GM19438 (cell line): Measurements from ENCODE around the gene CTNNA1.
"Not testable (repeated sequence)": the region's sequence is repeated elsewhere in the genome, so short reads cannot be mapped to it uniquely, and the experiment has no call there.

Source experiments
- ATAC-seq: cut with Tn5 transposase; IDR thresholded peaks from one replicate; pipeline ENCODE4 v1.9.1; 2021; ENCODE audit warnings: low read depth; ENCODE audit not compliant: unreplicated experiment

Gene CTNNA1

GRCh38 chr5:138921362-138921761 lies 168.1 kb downstream of the CTNNA1 start:
- ATAC-seq = not testable (repeated sequence)

- no peak for ATAC-seq
These were observed 169.3 kb downstream of the CTNNA1 start for GRCh38 chr5:138922494-138922893.

DNA sequence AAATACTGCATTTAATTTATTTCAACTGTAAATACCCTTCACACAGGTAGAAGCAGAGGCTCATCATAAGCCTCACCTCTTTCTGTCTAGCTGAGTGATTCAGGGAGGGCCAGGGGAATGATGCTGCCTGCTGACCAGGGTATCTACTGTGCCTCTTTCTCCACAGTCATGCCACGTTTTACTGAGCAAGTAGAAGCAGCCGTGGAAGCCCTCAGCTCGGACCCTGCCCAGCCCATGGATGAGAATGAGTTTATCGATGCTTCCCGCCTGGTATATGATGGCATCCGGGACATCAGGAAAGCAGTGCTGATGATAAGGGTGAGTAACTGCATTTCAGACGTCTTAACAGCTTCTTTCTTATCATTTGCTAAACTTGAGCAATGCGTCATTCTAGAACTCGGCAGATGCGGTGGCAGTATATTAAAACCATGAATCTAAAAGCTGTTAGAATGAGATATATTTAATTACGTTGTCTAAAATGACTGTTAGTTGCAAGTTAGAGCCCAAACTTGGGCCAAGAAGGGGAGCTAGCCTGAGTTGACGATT lies 171.9 kb downstream of the CTNNA1 start:
- no peak for ATAC-seq

- no peak for ATAC-seq
These were observed 173.0 kb downstream of the CTNNA1 start for GRCh38 chr5:138926257-138926656.

DNA sequence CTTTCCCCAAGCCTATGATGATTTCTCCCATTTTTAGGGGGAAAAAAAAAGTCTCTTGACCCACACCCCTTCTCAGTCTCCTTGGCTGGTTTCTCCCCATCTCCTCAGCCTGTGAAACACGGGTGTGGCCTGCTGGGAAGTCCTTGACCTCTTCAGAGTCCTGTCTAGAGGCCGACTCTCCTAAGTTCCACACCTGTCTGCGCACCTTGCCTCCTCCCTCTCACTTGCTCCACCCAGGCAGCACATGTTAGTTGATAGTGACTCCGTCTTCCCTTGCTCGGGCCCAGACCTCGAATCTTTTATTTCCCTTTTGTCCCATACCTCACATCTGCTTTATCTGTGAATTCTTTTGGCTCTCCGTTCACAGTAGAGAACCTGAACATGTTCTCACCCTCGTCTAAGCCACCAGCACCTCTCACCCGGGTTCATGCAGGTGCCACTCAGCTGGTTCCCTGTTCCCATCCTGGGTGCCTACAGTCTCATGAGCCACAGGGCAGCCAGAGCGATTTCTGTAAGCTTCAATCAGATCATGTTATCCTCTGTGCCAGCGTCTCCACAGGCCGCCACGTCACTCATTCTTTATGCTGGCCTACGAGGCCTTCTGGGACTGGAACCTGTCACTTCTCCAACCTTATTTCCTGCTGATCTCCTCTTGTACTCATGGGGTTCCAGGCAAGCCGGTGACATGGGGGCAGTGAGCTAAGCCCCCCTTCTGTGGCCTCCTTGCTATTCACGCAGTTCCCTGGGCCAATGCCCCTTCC lies 173.6 kb downstream of the CTNNA1 start:
- ATAC-seq = no peak

- no peak for ATAC-seq
These were observed 174.3 kb downstream of the CTNNA1 start for GRCh38 chr5:138927544-138927943.

GRCh38 chr5:138927979-138928378 lies 174.8 kb downstream of the CTNNA1 start:
- ATAC-seq = no peak

DNA sequence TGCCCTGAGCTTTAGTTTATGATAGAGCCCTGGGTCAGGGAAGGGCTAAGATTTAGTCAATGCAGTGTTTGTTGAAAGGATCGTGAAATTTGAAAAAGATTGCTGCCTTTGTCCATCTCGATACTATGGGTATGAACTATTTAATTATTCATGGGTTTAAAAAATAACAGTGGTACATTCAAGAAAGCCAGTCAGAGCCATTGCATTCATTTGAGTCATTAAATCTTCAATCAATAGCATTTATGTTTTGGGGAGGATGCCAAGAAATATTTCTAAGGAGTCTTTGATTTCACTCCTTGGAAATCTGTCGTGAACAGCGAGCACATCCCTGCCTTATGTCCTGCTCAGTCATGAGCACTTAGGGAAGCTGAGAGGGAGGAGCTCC lies 176.3 kb downstream of the CTNNA1 start:
- ATAC-seq = no peak

DNA sequence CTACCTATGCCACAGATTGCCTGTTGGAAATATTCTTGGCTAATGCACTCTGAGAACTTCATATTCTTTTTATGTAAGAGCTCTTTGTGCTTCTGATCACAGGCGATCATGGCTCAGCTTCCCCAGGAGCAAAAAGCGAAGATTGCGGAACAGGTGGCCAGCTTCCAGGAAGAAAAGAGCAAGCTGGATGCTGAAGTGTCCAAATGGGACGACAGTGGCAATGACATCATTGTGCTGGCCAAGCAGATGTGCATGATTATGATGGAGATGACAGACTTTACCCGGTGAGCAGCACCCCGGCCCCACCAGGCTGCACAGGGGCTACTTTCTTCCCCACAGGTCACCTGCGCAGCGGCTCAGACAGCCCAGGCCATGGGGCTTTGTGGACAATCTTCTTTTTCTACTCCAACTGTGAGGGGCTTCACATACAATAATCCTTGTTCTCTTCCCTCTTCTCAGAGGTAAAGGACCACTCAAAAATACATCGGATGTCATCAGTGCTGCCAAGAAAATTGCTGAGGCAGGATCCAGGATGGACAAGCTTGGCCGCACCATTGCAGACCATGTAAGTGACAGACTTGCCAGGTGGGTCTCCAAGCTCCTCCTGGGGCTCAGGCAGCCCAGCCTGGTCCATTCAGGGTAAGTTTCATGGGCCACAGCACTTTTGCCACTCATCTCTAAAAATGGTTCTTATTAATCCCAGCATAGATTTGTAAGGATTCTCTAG lies 177.3 kb downstream of the CTNNA1 start:
- no peak for ATAC-seq

DNA sequence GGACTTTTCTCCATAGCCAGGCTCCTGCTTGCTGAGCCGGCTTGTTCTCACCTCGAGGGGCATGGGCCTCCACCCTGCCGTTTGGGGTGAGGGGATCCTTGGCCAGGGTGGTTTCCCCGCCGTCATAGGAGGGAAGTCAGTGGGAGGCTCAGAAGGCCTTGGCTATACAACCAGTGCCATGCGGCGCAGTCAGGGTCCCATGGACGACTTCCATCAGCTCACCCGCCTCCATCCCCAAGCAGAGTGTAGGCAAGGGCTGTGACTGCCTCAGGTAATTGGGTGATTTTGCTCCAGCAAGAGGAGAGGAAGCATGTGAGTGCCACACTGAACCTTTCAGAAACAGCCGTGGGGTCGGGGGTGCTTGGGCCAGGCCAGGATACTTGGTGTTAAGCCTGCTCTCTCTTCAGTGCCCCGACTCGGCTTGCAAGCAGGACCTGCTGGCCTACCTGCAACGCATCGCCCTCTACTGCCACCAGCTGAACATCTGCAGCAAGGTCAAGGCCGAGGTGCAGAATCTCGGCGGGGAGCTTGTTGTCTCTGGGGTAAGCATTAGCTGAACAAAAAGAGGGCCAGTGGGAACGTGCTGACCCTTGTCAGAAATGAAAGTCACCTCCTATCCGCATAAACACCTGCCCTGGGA lies 179.1 kb downstream of the CTNNA1 start:
- ATAC-seq = no peak

DNA sequence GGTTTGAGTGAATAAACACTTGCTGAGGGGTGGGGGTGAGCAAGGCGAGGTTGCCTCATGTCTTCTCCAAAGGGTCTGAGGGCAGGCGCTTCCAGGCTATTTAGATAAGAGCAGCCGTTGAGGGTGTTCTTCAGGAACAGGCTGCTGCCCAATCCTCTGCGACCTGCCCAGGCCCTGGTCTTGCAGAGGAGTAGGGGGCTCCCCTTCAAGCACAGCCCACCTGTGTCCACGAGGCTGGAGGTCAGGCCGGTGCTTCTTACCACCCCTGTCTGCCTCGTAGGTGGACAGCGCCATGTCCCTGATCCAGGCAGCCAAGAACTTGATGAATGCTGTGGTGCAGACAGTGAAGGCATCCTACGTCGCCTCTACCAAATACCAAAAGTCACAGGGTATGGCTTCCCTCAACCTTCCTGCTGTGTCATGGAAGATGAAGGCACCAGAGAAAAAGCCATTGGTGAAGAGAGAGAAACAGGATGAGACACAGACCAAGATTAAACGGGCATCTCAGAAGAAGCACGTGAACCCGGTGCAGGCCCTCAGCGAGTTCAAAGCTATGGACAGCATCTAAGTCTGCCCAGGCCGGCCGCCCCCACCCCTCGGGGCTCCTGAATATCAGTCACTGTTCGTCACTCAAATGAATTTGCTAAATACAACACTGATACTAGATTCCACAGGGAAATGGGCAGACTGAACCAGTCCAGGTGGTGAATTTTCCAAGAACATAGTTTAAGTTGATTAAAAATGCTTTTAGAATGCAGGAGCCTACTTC lies 180.5 kb downstream of the CTNNA1 start:
- ATAC-seq = no peak

GRCh38 chr5:138934971-138935370 lies 181.7 kb downstream of the CTNNA1 start:
- ATAC-seq = no peak

DNA sequence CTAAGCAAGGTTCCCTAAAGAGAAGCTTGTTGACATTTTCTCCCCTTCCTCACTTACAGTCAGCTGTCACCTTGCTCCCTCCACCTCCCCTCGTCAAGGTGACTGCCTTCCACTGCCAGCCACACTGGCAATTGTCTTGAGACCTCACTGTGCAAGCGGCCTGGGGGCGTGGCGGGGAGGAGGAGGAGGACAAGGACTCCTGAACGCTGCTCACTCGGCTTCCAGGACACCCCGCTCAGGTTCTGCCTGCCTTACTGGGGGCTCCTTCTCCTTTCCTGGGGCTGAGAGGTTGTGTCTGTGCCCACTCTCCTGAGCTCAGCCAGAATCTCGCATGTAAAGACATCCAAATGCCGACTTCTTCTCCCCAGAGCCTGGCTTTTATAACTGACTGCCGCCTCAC lies 182.2 kb downstream of the CTNNA1 start:
- ATAC-seq = no peak

- no peak for ATAC-seq
These were observed 183.2 kb downstream of the CTNNA1 start for GRCh38 chr5:138936225-138936967.

GRCh38 chr5:138936968-138937345 lies 183.7 kb downstream of the CTNNA1 start:
- ATAC-seq = no peak

GRCh38 chr5:138937392-138938387 lies 184.5 kb downstream of the CTNNA1 start:
- no peak for ATAC-seq

GRCh38 chr5:138938526-138938925 lies 185.3 kb downstream of the CTNNA1 start:
- ATAC-seq = no peak

GRCh38 chr5:138942066-138942465 lies 188.8 kb downstream of the CTNNA1 start:
- no peak for ATAC-seq

- ATAC-seq = no peak
These were observed 189.6 kb downstream of the CTNNA1 start for GRCh38 chr5:138942861-138943260.
